Measurements from ENCODE around the gene FSTL4.
"Not testable (repeated sequence)": the region's sequence is repeated elsewhere in the genome, so short reads cannot be mapped to it uniquely, and the experiment has no call there.

The FSTL4 gene

DNA sequence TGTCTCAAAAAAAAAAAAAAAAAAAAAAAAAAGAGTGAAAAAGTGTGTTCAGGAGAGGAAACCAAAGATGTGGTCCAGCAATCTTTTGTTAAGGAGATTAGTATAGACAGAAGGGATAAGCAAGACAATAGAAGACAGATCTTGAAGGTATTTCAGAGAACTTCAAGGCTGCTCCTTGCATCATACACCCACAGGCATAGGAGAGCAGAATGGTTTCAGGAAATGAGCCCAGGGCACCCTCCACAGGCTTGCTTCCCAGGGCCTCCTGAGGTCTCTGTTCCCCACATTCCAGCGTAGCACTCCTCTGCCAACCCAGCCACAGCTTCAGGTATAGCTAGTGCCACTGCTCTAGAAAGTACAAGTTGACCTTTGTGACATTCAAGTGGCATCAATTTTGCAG is 65.8 kb downstream of the FSTL4 start:
- DNase-seq: no peak

DNA sequence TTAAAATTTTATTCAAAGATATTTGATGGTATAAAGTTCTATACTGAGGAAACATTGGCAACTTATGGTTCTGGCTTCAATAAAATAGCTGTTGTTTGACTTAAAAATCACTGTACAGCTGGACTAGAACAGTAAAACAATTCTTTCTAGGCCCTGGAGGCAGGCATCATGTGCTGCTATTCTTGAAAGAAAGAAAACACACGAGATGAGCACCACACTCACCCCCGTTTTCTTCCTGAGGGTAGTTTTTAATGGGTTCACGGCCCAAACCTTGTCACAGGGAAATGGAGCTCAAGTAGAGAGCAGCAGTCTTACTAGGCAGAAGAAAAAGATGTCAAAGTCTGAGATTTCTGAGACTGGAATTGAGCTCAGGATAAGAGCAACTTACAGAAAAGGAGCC is 68.0 kb downstream of the FSTL4 start:
- DNase-seq: no peak

DNA sequence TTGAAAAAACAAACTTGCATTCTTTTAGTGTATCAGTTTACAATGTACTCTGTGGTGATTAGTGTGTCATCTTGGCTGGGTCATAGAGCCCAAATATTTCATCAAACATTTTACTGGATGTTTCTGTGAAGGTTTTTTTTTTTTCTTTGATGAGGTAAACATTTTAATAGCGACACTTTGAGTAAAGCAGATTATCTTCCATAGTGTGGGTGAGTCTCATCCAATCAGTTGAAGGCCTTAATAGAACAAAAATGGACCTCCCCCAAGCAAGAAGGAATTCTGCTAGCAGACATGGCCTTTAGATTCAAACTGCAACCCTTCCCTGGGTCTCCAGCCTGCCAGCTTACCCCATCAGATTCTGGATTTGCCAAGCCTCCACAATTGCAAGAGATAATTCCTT is 72.5 kb downstream of the FSTL4 start:
- no peak for DNase-seq

DNA sequence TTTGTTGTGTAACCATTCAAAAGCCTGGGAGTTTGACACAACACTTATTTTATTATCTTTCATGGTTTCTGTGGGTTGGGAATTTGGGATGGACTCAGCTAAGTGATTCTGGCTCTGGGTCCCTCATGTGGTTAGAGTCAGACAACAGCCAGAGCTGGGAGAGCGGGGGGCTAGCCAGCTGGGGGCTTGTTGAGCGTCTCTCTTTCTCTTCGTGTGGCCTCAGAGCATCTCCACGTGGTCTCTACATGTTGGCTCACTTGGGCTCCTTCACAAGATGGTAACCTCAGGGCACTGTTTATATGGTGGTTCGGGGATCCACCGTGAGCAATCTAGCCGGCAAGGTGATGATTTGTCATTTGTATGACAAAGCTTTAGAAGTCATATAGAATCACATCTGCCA is 73.6 kb downstream of the FSTL4 start:
- no peak for DNase-seq

- not testable (repeated sequence) for DNase-seq
These were observed 77.0 kb downstream of the FSTL4 start for GRCh38 chr5:133535241-133535929.

DNA sequence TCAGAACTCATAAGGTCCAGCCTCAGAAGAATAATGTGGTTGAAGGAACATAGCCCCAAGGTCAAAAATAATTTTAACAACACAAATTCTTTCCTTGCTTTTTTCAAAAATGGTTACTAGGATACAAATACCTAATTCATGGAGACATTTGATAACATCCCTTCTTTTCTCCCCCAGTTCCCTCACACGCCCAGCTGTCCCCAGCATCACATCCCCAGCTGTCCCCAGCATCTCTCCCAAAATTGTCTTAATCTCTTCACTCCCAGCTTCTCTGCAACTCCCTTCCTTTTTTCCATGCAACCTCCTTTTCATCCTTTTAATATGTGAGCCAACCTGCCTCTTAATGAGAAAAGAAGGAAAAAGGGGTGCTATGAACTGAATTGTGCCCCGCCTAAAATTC is 77.8 kb downstream of the FSTL4 start:
- DNase-seq: no peak

DNA sequence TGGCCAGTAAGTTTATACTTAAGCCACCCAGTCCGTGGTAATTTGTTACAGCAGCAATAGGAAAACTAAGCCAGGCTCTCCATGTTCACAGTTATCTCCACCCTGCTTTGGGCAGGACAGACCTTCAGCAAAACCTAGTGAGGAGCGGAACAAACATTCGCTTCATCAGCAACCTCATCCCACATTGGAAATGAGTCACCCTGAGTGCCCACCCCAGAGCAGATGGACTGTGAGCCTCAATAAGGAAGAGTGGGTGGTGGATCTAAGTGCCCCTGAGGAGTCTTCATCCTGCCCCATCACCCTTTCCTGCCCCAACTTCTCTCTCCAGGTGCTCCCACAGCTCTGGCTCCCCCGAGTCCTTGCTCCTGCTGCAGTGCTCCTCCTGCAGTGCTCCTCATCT is 78.8 kb downstream of the FSTL4 start:
- no peak for DNase-seq

DNA sequence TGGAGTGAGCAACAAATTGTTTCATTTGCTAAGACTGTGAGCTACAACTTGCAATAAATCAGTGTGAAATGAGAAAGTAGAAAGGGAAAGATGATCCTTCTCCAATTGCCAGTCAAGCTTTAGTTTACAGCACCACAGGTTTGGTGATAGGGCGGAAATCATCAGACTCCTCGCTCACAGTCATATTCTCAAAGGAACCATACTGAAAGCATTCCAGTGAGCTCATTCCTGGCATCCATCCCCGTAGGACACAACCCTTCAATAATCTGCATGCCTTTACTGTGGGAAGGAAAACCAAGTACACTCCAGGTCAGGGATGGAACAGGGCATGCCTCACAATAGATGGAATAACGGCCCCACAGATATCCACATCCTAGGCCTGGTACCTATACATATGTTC is 80.7 kb downstream of the FSTL4 start:
- peak; percentile 54 for DNase-seq

- DNase-seq: no peak
These were observed 81.2 kb downstream of the FSTL4 start for GRCh38 chr5:133531178-133531577.

DNA sequence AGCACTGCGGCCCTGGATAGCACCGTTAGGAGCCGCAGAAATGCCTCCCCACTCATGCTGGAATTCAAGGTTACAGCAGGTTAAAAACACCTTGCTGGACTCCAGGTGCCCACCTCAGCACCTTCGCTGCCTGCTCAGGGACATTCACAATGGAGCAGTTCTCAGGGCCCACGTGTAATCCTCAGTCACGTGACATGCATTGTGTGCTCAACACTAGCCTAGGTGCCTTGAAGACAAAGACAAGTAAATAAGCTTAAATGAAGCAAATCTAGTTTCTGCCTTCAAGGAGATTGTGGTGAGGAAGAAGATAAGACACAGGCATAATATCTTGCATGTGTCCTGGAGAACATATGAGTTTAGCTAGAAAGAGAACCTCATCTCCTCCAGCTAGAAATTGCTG is 82.1 kb downstream of the FSTL4 start:
- no peak for DNase-seq

- no peak for DNase-seq
These were observed 83.5 kb downstream of the FSTL4 start for GRCh38 chr5:133528841-133529240.

DNA sequence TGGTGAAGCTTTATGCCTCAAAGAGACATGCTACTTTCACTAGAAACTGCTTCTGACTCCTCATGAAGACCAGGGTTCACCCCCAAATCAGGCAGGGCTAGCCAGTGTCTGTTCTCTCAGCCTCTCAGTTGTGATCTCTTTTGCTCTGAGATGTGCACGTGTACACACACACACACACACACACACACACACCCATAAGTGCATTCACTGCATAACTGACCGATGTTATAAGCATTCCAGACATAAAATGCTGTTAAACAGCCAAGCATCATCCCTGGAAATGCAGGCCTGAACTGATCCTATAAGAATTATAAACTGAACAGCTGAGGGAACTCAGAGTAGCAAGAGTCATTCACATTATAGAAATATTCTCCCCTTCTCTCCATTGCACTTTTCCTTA is 85.0 kb downstream of the FSTL4 start:
- DNase-seq: no peak

DNA sequence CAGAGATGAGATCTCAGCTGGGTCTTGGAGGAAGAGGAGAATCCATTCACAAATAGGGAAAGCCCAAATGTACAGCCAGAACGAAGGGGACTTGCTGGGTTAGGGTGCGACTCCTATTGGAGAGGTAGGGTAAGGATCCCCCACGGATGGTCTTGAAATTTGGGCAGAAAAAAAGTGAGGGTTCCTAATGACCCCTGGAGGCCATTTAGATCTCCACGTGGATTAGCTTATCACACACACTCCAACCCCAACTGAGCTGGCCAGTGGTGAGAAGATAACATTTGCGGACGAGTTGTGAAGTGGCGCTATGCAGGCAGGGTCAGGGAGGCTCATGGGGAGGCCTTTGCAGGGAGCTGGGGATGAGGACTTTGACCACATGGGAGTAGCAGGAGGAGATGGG is 86.0 kb downstream of the FSTL4 start:
- no peak for DNase-seq

GRCh38 chr5:133525126-133525525 is 87.2 kb downstream of the FSTL4 start:
- peak; percentile 73 for DNase-seq

DNA sequence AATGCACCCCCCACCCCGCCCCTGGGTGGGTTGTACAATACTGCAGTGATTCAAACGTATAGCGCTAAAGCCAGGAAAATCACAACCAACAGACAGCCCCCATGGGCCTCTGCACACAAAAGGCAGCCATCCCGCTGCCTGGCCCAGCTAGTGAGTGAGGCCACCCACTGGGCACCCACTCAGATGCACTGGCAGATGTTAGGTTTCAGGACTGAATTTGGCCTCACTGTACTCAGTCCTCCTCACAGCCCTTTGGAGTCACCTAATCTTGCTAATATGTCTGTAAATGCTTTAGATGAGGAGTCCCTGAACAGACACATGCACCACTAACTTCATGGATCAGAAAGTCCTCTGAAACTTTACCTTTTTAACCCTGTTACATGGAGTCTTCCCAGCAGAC is 87.7 kb downstream of the FSTL4 start:
- no peak for DNase-seq

GRCh38 chr5:133523961-133524586 is 88.3 kb downstream of the FSTL4 start:
- DNase-seq: no peak

- no peak for DNase-seq
These were observed 89.2 kb downstream of the FSTL4 start for GRCh38 chr5:133523013-133523658.

- no peak for DNase-seq
These were observed 90.5 kb downstream of the FSTL4 start for GRCh38 chr5:133521801-133522200.

- no peak for DNase-seq
These were observed 91.2 kb downstream of the FSTL4 start for GRCh38 chr5:133520991-133521706.

DNA sequence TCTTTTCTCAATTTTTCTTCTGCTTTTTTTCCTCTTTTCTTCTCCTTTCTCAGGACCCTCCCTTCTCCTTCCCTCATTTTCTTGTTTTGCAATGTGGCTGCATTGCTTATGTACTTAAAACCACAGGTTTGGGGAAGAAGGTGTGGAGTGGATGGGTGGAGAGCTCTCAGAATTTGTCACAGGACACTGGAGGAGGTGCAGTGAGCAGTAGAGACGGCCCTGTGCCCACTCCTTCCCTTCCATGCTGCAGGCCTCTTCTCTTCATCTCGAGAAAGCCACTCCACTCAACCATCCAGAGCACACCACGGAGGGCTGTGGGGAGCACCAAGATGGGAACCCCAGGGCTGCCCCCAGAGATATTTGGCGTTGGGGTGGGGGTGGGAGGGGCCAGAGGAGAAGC is 92.3 kb downstream of the FSTL4 start:
- DNase-seq: no peak

DNA sequence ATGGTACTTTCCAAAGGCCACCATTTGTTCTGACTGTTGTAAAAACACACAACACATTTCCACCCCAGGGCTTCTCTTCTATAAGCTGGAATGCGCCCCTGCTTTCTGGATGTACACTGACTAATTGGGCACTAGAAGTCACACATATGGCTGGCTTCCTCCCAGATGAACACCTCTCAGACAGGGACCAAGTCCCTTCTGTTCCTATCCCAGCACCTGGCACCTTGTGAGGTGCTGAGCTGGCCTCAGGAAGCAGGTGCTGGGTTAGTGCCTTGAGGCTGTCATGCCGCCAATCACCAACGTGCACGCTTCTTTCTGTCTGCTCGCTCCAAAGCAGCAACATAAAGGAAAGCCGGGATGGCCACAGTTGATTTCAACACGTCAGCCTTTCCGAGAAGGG is 93.2 kb downstream of the FSTL4 start:
- DNase-seq: no peak

GRCh38 chr5:133514456-133514855 is 97.9 kb downstream of the FSTL4 start:
- no peak for DNase-seq

DNA sequence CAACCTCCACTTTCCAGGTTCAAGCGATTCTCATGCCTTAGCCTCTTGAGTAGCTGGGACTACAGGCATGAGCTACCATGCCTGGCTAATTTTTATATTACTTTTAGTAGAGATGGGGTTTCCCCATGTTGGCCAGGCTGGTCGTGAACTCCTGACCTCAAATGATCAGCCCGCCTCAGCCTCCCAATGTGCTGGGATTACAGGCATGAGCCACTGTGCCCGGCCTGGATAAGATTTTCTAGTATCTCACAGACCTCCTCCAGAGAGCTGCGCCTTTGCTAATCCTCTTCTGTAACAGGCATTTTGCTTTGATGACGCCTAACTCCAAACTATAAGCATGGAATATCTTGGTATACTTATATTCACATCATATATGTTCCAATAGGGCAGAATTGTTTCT is 99.4 kb downstream of the FSTL4 start:
- no peak for DNase-seq

All from eye (tissue), 1 donor.